PC-9 (cell line): ENCODE data around the gene PTX3. TPM values are rescaled to one million over a fixed set of nuclear protein-coding genes. Genes with fewer than 3 reads are reported as not detected.

Source experiments
- BruUV-seq: library from RNA; stranded (reverse); fragments of 400-500 nt; replicated peaks from 2 replicates; lab custom pipeline; 2021; lab: Mats Ljungman, UMichigan
- CTCF ChIA-PET: fragments of 300-600 bp; sonication (Branson Sonifier 250); formaldehyde crosslinking; loops from one replicate; lab custom pipeline; 2022; ENCODE audit warnings: antibody characterized with exemption; lab: Charles Lee
- POLR2A ChIA-PET: fragments of 300-600 bp; sonication (Branson Sonifier 250); formaldehyde crosslinking; loops from one replicate; lab custom pipeline; 2022; ENCODE audit warnings: antibody characterized with exemption; ENCODE audit not compliant: unreplicated experiment; lab: Charles Lee
- DNase-seq, 2 experiments: peaks; one replicate each; pipeline versions ENCODE4 v3.0.0 to v3.0.0-alpha.2; 2015 to 2022; ENCODE audit warnings: mixed read lengths in 1 of 2
- H2AFZ ChIP-seq: fragments of 200-600 bp; sonication (generic); 2 replicates; pipeline ENCODE4 v1.8.1; 2017; ENCODE audit warnings: antibody characterized with exemption
- H3F3A ChIP-seq: fragments of 200-600 bp; sonication (generic); 2 replicates; pipeline ENCODE4 v1.8.1; 2017; ENCODE audit warnings: antibody characterized with exemption, mild to moderate bottlenecking, low read depth; ENCODE audit not compliant: insufficient read depth
- H3K27ac ChIP-seq: fragments of 200-600 bp; sonication (generic); 2 replicates; pipeline ENCODE4 v1.6.1; 2016; ENCODE audit warnings: mixed run types
- H3K27me3 ChIP-seq: fragments of 200-600 bp; sonication (generic); 2 replicates; pipeline ENCODE4 v1.6.1; 2016; ENCODE audit warnings: low read depth, mixed run types; ENCODE audit not compliant: insufficient read depth
- H3K36me3 ChIP-seq: fragments of 200-600 bp; sonication (generic); 2 replicates; pipeline ENCODE4 v1.6.1; 2016; ENCODE audit warnings: low read depth, mixed run types
- H3K4me1 ChIP-seq: fragments of 200-600 bp; sonication (generic); replicated peaks from 2 replicates; pipeline ENCODE4 v1.6.1; 2016; ENCODE audit warnings: mixed run types; ENCODE audit not compliant: insufficient read depth
- H3K4me2 ChIP-seq: fragments of 200-600 bp; sonication (generic); 2 replicates; pipeline ENCODE4 v1.6.1; 2017; ENCODE audit warnings: mixed run types
- H3K4me3 ChIP-seq: fragments of 200-600 bp; sonication (generic); 2 replicates; pipeline ENCODE4 v1.6.1; 2016; ENCODE audit warnings: mixed run types
- H3K79me2 ChIP-seq: fragments of 200-600 bp; sonication (generic); 2 replicates; pipeline ENCODE4 v1.6.1; 2017; ENCODE audit warnings: low read depth, mixed run types
- H3K9me2 ChIP-seq: fragments of 200-600 bp; sonication (generic); 2 replicates; pipeline ENCODE4 v1.8.1; 2017; ENCODE audit warnings: mild to moderate bottlenecking; ENCODE audit not compliant: insufficient read depth
- H3K9me3 ChIP-seq: fragments of 200-600 bp; sonication (generic); 2 replicates; pipeline ENCODE4 v1.8.1; 2016; ENCODE audit warnings: low read depth; ENCODE audit not compliant: insufficient read depth
- H4K20me1 ChIP-seq: fragments of 200-600 bp; sonication (generic); 2 replicates; pipeline ENCODE4 v1.8.1; 2017; ENCODE audit not compliant: insufficient read depth
- EZH2 ChIP-seq: fragments of 200-600 bp; sonication (generic); IDR thresholded peaks from 2 replicates; pipeline ENCODE4 v1.8.0; 2017; ENCODE audit warnings: antibody characterized with exemption, low read depth
- intact Hi-C: fragments of 100-400 bp; cut with micrococcal nuclease; formaldehyde crosslinking; loops from one replicate; pipeline ENCODE4 v1.10.0; 2022; ENCODE audit not compliant: unreplicated experiment
- total RNA-seq: library from RNA; stranded (reverse); gene quantifications from 2 replicates; pipeline ENCODE4 v1.2.3, GENCODE V29; 2021
- TF ChIP-seq, protein P1 (sequence below): fragments of 200-600 bp; sonication (generic); conservative IDR thresholded peaks from 2 replicates; pipeline ENCODE4 v1.6.1; 2017; ENCODE audit warnings: mixed run types, antibody characterized with exemption, mild to moderate bottlenecking, moderate library complexity

The PTX3 gene
- total RNA-seq, 1 experiment from 2014 or later: 0.59 TPM

DNA sequence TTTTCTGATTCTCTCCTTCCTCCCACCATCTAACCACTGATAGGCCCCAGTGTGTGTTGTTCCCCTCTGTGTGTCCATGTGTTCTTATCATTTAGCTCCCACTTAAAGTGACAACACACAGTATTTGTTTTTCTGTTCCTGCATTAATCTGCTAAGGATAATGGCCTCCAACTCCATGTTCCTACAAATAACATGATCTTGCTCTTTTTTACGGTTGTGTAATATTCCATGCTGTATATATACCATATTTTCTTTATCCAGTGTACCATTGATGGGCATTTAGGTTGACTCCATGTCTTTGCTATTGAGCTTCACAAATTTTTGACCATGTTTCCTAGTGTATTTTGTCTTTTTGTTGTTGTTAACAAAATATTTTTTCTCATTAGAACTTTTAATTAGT lies 36.0 kb downstream of the PTX3 start:
- DNase-seq: no peak
- Histone ChIP-seq H3K79me2 (no peaks in the 10 kb centered on the region), H3F3A (no peaks in the 10 kb centered on the region), H3K9me2 (no peaks in the 10 kb centered on the region), H3K4me2 (no peak overlapping the region), H3K4me3 (no peak overlapping the region), H3K27ac (no peak overlapping the region), H2AFZ (no peak overlapping the region), H3K4me1 (no peaks in the 10 kb centered on the region), H4K20me1 (no peaks in the 10 kb centered on the region), H3K27me3 (no peaks in the 10 kb centered on the region), H3K36me3 (no peaks in the 10 kb centered on the region), H3K9me3 (no peaks in the 10 kb centered on the region)
- no peak for TF ChIP-seq EZH2
- TF ChIP-seq, protein P1, sequence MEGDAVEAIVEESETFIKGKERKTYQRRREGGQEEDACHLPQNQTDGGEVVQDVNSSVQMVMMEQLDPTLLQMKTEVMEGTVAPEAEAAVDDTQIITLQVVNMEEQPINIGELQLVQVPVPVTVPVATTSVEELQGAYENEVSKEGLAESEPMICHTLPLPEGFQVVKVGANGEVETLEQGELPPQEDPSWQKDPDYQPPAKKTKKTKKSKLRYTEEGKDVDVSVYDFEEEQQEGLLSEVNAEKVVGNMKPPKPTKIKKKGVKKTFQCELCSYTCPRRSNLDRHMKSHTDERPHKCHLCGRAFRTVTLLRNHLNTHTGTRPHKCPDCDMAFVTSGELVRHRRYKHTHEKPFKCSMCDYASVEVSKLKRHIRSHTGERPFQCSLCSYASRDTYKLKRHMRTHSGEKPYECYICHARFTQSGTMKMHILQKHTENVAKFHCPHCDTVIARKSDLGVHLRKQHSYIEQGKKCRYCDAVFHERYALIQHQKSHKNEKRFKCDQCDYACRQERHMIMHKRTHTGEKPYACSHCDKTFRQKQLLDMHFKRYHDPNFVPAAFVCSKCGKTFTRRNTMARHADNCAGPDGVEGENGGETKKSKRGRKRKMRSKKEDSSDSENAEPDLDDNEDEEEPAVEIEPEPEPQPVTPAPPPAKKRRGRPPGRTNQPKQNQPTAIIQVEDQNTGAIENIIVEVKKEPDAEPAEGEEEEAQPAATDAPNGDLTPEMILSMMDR: no peak
- BruUV-seq: no TSS peak
- ChIA-PET CTCF (no interaction called here), POLR2A (no interaction called here)
- intact Hi-C loops: no loop called here

DNA sequence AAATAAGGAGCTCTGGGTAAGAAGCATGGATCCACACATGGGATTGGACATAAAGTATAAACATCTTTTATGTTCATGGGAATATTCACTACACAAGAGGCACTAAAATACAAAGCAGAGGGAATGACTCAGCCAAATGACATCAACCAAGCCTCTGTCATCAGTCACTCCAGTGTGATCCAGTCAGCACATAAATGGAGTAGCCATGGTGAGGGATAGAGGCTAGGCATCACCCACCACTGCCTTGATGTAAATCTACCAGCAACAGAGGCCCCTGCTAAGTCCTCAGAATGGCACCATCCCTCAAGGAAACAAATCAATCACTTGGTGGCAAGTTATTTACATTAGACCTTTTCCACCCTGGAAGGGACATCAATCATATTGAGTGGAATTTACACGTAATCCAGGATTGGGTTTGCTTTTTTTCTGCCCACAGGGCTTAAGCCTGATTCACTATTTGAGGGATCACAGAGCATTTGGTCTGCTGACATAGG lies 39.3 kb downstream of the PTX3 start:
- DNase-seq: no peak
- TF ChIP-seq, protein P1: no peak
- no peak for TF ChIP-seq EZH2
- Histone ChIP-seq H3K4me3 (no peak overlapping the region), H2AFZ (peak overlapping the region; percentile 20; the same call in 1 of the 2 replicates), H3K9me2 (no peaks in the 10 kb centered on the region), H3K9me3 (no peaks in the 10 kb centered on the region; the same call in 1 of the 2 replicates), H3F3A (no peaks in the 10 kb centered on the region), H3K36me3 (no peaks in the 10 kb centered on the region), H4K20me1 (no peaks in the 10 kb centered on the region), H3K27ac (no peak overlapping the region), H3K27me3 (no peaks in the 10 kb centered on the region), H3K4me2 (no peak overlapping the region), H3K4me1 (no peaks in the 10 kb centered on the region), H3K79me2 (no peaks in the 10 kb centered on the region)
- ChIA-PET POLR2A (no interaction called here), CTCF (no interaction called here)
- intact Hi-C loops: no loop called here
- no TSS peak for BruUV-seq

DNA sequence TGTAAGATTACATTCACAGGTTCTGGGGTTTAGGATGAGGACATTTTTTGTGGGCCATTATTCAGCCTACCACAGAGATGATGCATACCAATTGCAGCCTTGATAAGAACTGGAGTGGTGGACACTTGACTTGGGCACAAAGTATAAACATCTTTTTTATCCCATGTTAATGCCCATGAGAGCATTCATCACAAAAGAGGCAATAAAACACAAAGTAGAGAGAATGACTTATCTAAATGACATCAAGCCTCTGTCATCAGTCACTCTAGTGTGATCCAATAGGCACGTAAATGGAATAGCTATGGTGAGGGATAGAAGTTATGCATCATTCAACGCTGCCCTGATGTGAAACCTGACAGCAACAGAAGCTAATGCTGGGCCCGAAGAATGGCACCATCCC lies 40.8 kb downstream of the PTX3 start:
- no peak overlapping the region for H3K4me3 ChIP-seq
- no peak for DNase-seq
- H3F3A ChIP-seq: no peaks in the 10 kb centered on the region
- H3K4me1 ChIP-seq: no peaks in the 10 kb centered on the region
- H3K36me3 ChIP-seq: no peaks in the 10 kb centered on the region
- H3K9me2 ChIP-seq: no peaks in the 10 kb centered on the region
- H3K9me3 ChIP-seq: no peaks in the 10 kb centered on the region; the same call in 1 of the 2 replicates
- ChIA-PET POLR2A (no interaction called here), CTCF (no interaction called here)
- no peak for TF ChIP-seq EZH2
- TF ChIP-seq, protein P1: no peak
- H3K27me3 ChIP-seq: no peaks in the 10 kb centered on the region
- H3K79me2 ChIP-seq: no peaks in the 10 kb centered on the region
- no peak overlapping the region for H3K27ac ChIP-seq
- H2AFZ ChIP-seq: no peak overlapping the region
- intact Hi-C loops: no loop called here
- no peaks in the 10 kb centered on the region for H4K20me1 ChIP-seq
- no TSS peak for BruUV-seq
- no peak overlapping the region for H3K4me2 ChIP-seq
